ENCODE measurements around the gene TNNC1.

The TNNC1 gene

DNA sequence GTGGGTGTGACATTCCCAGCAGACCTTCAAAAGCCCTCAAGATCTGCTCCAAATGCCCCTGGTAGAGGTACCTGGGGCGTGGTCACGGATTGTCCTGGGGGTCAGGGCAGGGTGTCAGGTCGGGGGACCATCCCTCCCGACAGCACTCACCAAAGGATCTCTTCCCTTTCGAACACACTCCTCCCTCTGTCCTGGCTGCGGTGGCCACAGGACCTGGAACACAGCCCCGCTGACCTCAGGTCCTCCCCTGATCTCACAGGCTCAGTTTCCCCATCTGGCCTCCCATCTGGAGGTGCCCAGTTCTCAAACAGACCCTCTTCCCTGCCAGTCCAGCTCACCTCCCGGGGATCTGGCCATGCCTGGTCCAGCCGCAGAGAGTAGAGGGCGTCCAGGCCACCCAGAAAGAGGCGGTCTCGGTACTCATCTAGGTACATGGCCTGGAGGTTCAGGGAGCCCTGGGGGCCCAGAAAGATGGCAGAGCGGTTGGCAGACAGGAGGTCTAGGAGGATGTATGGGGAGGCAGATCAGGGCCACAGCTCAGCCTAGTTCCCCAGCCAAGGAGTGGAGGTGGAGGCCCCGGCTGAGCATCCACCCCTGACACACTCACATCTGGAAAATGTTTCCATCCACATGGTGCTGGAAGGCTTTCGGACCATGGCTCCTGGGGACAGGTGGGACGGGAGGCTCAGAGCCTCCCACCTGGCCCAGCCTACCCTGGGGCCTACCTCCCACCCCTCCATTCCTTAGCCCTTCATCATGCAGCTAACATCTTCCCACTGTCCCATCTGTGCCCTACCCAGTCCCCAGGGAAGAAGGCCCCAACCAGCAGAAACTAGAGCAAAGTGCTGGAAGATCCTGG, 11.2 kb downstream of the TNNC1 start:
- Histone ChIP-seq H3K4me1 (ENCODE audit: low read length) (peaks cover 22% of the 10 kb centered on the region), H3K27me3 (ENCODE audit: low read depth, low read length) (no peaks in the 10 kb centered on the region), H3K27ac (ENCODE audit: low read length) (no peak overlapping the region), H3K36me3 (replicated peaks; ENCODE audit: low read depth, low read length) (no peaks in the 10 kb centered on the region), H3K9ac (ENCODE audit: low read length) (no peak overlapping the region), H3K9me3 (ENCODE audit: insufficient read depth, low read length) (no peaks in the 10 kb centered on the region), H3K79me2 (ENCODE audit: low read length) (no peaks in the 10 kb centered on the region), H2AFZ (ENCODE audit: low read depth, low read length) (no peak overlapping the region), H4K20me1 (ENCODE audit: insufficient read depth, low read length) (no peaks in the 10 kb centered on the region), H3K4me2 (ENCODE audit: low read length) (no peak overlapping the region), H3K4me3 (ENCODE audit: low read length) (no peak overlapping the region)
- TF ChIP-seq EZH2phosphoT487 (IDR thresholded peaks at IDR 0.05; ENCODE audit: low read depth), result no peak
- TF ChIP-seq, protein P1, sequence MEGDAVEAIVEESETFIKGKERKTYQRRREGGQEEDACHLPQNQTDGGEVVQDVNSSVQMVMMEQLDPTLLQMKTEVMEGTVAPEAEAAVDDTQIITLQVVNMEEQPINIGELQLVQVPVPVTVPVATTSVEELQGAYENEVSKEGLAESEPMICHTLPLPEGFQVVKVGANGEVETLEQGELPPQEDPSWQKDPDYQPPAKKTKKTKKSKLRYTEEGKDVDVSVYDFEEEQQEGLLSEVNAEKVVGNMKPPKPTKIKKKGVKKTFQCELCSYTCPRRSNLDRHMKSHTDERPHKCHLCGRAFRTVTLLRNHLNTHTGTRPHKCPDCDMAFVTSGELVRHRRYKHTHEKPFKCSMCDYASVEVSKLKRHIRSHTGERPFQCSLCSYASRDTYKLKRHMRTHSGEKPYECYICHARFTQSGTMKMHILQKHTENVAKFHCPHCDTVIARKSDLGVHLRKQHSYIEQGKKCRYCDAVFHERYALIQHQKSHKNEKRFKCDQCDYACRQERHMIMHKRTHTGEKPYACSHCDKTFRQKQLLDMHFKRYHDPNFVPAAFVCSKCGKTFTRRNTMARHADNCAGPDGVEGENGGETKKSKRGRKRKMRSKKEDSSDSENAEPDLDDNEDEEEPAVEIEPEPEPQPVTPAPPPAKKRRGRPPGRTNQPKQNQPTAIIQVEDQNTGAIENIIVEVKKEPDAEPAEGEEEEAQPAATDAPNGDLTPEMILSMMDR (IDR thresholded peaks at IDR 0.05; ENCODE audit: low read depth, low read length), result no peak

DNA sequence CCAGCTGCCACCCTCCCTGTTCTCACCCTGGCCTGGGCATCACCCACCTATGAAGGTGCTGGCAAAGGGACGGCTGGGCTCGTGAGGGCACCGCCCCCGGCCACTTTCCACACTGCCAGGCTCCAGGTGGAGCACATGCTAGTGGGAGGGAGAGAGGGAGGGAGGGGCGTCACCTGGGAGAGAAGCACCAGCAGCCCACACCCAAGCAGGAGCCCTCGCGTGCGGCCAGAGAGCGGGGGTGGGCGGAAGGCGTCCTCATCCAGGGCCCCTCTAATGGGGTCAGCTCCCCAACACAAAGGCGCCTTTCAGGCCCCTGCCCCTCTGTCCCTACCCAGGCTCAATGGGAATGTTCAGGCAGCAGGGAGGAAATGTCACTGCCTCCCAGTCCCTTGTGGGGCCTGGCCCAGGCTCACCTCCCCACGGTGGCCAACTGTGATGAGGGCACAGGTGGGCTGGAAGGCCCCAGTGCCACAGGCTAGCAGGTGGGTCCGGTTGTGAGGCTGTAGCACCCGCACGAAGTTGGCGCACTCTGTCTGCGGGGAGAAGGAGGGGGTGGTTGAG, 12.0 kb downstream of the TNNC1 start:
- Histone ChIP-seq H3K27ac (ENCODE audit: low read length) (no peak overlapping the region), H3K4me2 (ENCODE audit: low read length) (no peak overlapping the region), H3K9ac (ENCODE audit: low read length) (no peak overlapping the region), H3K79me2 (ENCODE audit: low read length) (no peaks in the 10 kb centered on the region), H3K36me3 (replicated peaks; ENCODE audit: low read depth, low read length) (no peaks in the 10 kb centered on the region), H3K4me1 (ENCODE audit: low read length) (peaks cover 21% of the 10 kb centered on the region), H2AFZ (ENCODE audit: low read depth, low read length) (no peak overlapping the region), H4K20me1 (ENCODE audit: insufficient read depth, low read length) (no peaks in the 10 kb centered on the region), H3K9me3 (ENCODE audit: insufficient read depth, low read length) (no peaks in the 10 kb centered on the region), H3K27me3 (ENCODE audit: low read depth, low read length) (no peaks in the 10 kb centered on the region), H3K4me3 (ENCODE audit: low read length) (no peak overlapping the region)
- TF ChIP-seq, protein P1 (IDR thresholded peaks at IDR 0.05; ENCODE audit: low read depth, low read length), result no peak

DNA sequence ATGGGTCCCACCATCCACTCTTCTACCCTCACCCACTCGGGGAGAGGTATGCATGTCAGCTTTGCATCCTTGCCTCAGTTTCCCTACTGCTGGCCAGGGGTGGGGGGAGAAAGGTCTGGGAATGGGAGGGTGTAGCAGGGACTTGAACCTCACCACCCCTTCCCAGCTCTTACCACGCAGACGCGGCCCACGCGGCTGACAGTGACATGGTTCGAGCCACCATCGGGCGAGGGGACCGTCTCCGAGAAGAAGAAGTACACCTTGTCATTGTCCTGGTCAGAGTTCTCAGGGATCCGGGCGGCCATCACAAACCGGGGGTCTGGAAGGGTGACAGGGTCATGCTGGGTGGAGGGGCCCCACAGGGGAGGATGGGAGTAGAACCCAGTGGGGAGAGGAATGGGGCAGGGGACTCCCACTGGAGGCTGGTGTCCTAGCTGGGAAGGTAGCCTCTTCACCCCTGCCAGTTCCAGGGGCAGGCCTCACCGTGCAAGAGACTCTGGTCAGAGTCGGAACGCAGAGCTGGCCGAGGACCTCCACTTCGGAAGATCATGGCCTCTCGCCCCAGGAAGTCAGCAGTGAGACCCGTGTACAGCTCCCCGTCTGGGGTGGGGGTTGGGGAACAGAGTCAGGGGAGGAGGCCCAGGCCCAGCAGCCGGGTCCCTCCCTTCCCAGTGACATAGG, 12.6 kb downstream of the TNNC1 start:
- H3K27me3 ChIP-seq (ENCODE audit: low read depth, low read length), result no peaks in the 10 kb centered on the region
- TF ChIP-seq, protein P1 (IDR thresholded peaks at IDR 0.05; ENCODE audit: low read depth, low read length), result no peak
- TF ChIP-seq EZH2phosphoT487 (IDR thresholded peaks at IDR 0.05; ENCODE audit: low read depth), result no peak
- no peak overlapping the region for H3K4me2 ChIP-seq (ENCODE audit: low read length)
- H3K36me3 ChIP-seq (replicated peaks; ENCODE audit: low read depth, low read length), result no peaks in the 10 kb centered on the region
- H3K9ac ChIP-seq (ENCODE audit: low read length), result no peak overlapping the region
- peaks cover 18% of the 10 kb centered on the region for H3K4me1 ChIP-seq (ENCODE audit: low read length)
- no peak overlapping the region for H3K27ac ChIP-seq (ENCODE audit: low read length)
- H3K9me3 ChIP-seq (ENCODE audit: insufficient read depth, low read length), result no peaks in the 10 kb centered on the region
- no peaks in the 10 kb centered on the region for H4K20me1 ChIP-seq (ENCODE audit: insufficient read depth, low read length)
- H3K79me2 ChIP-seq (ENCODE audit: low read length), result no peaks in the 10 kb centered on the region
- H2AFZ ChIP-seq (ENCODE audit: low read depth, low read length), result no peak overlapping the region
- H3K4me3 ChIP-seq (ENCODE audit: low read length), result no peak overlapping the region

DNA sequence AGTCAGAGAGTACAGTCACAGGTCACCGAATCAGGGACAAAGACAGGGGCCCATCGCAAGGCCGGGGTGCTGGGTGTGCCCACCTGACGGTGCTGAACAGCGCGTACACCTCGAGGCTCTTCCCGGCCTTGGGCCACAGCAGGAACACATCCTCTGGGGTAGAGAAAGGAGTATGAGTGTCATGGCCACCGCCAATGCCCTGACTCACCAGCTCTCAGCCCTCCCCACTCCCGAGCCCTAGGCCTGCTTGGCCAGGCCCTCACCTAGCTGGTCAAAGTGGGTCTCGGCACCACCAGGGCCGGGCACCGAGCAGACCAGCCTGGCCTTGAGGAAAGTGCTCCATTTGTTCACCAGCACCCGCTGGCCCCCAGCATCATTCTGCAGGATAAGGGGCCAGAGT, 13.2 kb downstream of the TNNC1 start:
- TF ChIP-seq EZH2phosphoT487 (IDR thresholded peaks at IDR 0.05; ENCODE audit: low read depth), result no peak
- TF ChIP-seq, protein P1 (IDR thresholded peaks at IDR 0.05; ENCODE audit: low read depth, low read length), result no peak
- H3K27ac ChIP-seq (ENCODE audit: low read length), result no peak overlapping the region
- H3K79me2 ChIP-seq (ENCODE audit: low read length), result no peaks in the 10 kb centered on the region
- H3K27me3 ChIP-seq (ENCODE audit: low read depth, low read length), result no peaks in the 10 kb centered on the region
- no peak overlapping the region for H3K4me3 ChIP-seq (ENCODE audit: low read length)
- H3K9ac ChIP-seq (ENCODE audit: low read length), result no peak overlapping the region
- H4K20me1 ChIP-seq (ENCODE audit: insufficient read depth, low read length), result no peaks in the 10 kb centered on the region
- H3K36me3 ChIP-seq (replicated peaks; ENCODE audit: low read depth, low read length), result no peaks in the 10 kb centered on the region
- peaks cover 13% of the 10 kb centered on the region for H3K4me1 ChIP-seq (ENCODE audit: low read length)
- no peaks in the 10 kb centered on the region for H3K9me3 ChIP-seq (ENCODE audit: insufficient read depth, low read length)
- no peak overlapping the region for H2AFZ ChIP-seq (ENCODE audit: low read depth, low read length)
- no peak overlapping the region for H3K4me2 ChIP-seq (ENCODE audit: low read length)

Data from OCI-LY3 (cell line).